NCI-H526 treated with DMSO at 0.1 percent for 48 hours (cell line): ENCODE data around the gene MUS81.

Experiments used
- DNase-seq: peaks from one replicate; lab custom pipeline; 2025; lab: John Stamatoyannopoulos, UW

MUS81 gene

GRCh38 chr11:65892661-65893317 is 32.6 kb downstream of the MUS81 start:
- no peak for DNase-seq

GRCh38 chr11:65894034-65894591 is 33.9 kb downstream of the MUS81 start:
- no peak for DNase-seq

- no peak for DNase-seq
These were observed 35.3 kb downstream of the MUS81 start for GRCh38 chr11:65895482-65895981.

- no peak for DNase-seq
These were observed 36.1 kb downstream of the MUS81 start for GRCh38 chr11:65896034-65896999.

GRCh38 chr11:65897020-65897471 is 36.8 kb downstream of the MUS81 start:
- DNase-seq, result no peak

GRCh38 chr11:65898656-65899355 is 38.6 kb downstream of the MUS81 start:
- no peak for DNase-seq

GRCh38 chr11:65899356-65900124 is 39.3 kb downstream of the MUS81 start:
- DNase-seq, result no peak

- DNase-seq, result peak; percentile 77
These were observed 40.1 kb downstream of the MUS81 start, which contains the start of gene FOSL1 for GRCh38 chr11:65900125-65900898. Gene FOSL1 (minus strand): TSS chr11:65900388. CDS start chr11:65900339, 49 bp downstream.

- DNase-seq, result no peak
These were observed 40.6 kb downstream of the MUS81 start for GRCh38 chr11:65900899-65901180.

GRCh38 chr11:65903068-65903481 is 42.8 kb downstream of the MUS81 start:
- no peak for DNase-seq

GRCh38 chr11:65903715-65904114 is 43.5 kb downstream of the MUS81 start:
- no peak for DNase-seq

GRCh38 chr11:65906602-65907001 is 46.4 kb downstream of the MUS81 start:
- DNase-seq, result no peak

- DNase-seq, result no peak
These were observed 47.6 kb downstream of the MUS81 start for GRCh38 chr11:65907878-65908277.

- no peak for DNase-seq
These were observed 51.7 kb downstream of the MUS81 start for GRCh38 chr11:65911682-65912568.

GRCh38 chr11:65912845-65913244 is 52.6 kb downstream of the MUS81 start:
- DNase-seq, result no peak

GRCh38 chr11:65915101-65915820 is 55.0 kb downstream of the MUS81 start:
- DNase-seq, result no peak

- no peak for DNase-seq
These were observed 55.6 kb downstream of the MUS81 start for GRCh38 chr11:65915821-65916251.
